ENCODE measurements around the gene NRXN3.

DNA sequence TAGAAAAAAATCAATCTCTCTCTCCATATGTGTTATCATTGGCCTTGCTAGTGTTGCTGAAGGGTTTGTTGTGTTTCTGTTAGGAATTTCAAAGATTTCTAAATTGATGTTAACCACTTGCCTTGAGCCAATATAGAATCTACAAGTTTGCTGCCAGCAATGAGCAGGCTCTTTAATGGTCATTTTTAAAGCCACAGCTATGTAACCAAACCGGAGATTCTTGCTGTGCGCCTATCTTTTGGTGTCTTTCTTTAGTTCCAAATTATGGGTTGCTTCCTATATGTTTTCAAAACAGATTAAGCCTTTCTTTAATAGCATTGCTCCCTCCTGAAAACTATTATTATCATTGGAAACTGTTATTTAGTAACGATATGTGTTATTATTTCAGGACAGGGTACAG, 1495.4 kb downstream of the NRXN3 start:
- TF ChIP-seq EZH2 (IDR thresholded peaks at IDR 0.05; ENCODE audit: borderline replicate concordance) (no peak), EZH2phosphoT487 (IDR thresholded peaks at IDR 0.05; ENCODE audit: low read depth, severe bottlenecking, unreplicated experiment) (no peak)
- TF ChIP-seq, protein P1, sequence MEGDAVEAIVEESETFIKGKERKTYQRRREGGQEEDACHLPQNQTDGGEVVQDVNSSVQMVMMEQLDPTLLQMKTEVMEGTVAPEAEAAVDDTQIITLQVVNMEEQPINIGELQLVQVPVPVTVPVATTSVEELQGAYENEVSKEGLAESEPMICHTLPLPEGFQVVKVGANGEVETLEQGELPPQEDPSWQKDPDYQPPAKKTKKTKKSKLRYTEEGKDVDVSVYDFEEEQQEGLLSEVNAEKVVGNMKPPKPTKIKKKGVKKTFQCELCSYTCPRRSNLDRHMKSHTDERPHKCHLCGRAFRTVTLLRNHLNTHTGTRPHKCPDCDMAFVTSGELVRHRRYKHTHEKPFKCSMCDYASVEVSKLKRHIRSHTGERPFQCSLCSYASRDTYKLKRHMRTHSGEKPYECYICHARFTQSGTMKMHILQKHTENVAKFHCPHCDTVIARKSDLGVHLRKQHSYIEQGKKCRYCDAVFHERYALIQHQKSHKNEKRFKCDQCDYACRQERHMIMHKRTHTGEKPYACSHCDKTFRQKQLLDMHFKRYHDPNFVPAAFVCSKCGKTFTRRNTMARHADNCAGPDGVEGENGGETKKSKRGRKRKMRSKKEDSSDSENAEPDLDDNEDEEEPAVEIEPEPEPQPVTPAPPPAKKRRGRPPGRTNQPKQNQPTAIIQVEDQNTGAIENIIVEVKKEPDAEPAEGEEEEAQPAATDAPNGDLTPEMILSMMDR (IDR thresholded peaks at IDR 0.05; ENCODE audit: poor library complexity), result no peak
